DMS153 treated with DMSO at 0.1 percent for 48 hours (cell line): ENCODE results near the gene PPM1N.

Source experiments
- DNase-seq: peaks from one replicate; lab custom pipeline; 2025; ENCODE audit not compliant: unreplicated experiment; lab: John Stamatoyannopoulos, UW

PPM1N gene

GRCh38 chr19:45498411-45499195 is at the start of gene PPM1N:
Gene PPM1N, plus strand, starts transcription at chr19:45498443. Its CDS starts 30 bp downstream, at chr19:45498473.
- DNase-seq: no peak

GRCh38 chr19:45448887-45449299 is 49.4 kb upstream of the PPM1N start:
- DNase-seq: no peak

GRCh38 chr19:45450012-45450333 is 48.3 kb upstream of the PPM1N start:
- no peak for DNase-seq

GRCh38 chr19:45451131-45451849 is 47.0 kb upstream of the PPM1N start:
- DNase-seq: no peak

- no peak for DNase-seq
Measured at GRCh38 chr19:45451850-45452387, 46.3 kb upstream of the PPM1N start.

- DNase-seq: peak; percentile 76
Measured at GRCh38 chr19:45455707-45456499, 42.3 kb upstream of the PPM1N start.

- DNase-seq: no peak
Measured at GRCh38 chr19:45456500-45456815, 41.8 kb upstream of the PPM1N start.

- DNase-seq: no peak
Measured at GRCh38 chr19:45457776-45458175, 40.5 kb upstream of the PPM1N start.

GRCh38 chr19:45460807-45461347 is 37.4 kb upstream of the PPM1N start:
- no peak for DNase-seq

GRCh38 chr19:45462174-45462573 is 36.1 kb upstream of the PPM1N start:
- DNase-seq: no peak

- no peak for DNase-seq
Measured at GRCh38 chr19:45463241-45463640, 35.0 kb upstream of the PPM1N start.

- no peak for DNase-seq
Measured at GRCh38 chr19:45464274-45464673, 34.0 kb upstream of the PPM1N start.

- DNase-seq: no peak
Measured at GRCh38 chr19:45464852-45465441, 33.3 kb upstream of the PPM1N start.

GRCh38 chr19:45467115-45467455 is 31.2 kb upstream of the PPM1N start:
- no peak for DNase-seq

GRCh38 chr19:45467456-45468158 is 30.6 kb upstream of the PPM1N start, which contains the start of gene FOSB:
Gene FOSB, plus strand, starts transcription at chr19:45467996. Its CDS starts 591 bp downstream, at chr19:45468587.
- DNase-seq: peak; percentile 90

- DNase-seq: no peak
Measured at GRCh38 chr19:45468159-45468651, 30.0 kb upstream of the PPM1N start.

- no peak for DNase-seq
Measured at GRCh38 chr19:45468803-45469131, 29.5 kb upstream of the PPM1N start.

GRCh38 chr19:45469132-45469944 is 28.9 kb upstream of the PPM1N start:
- DNase-seq: peak; percentile 82

- DNase-seq: no peak
Measured at GRCh38 chr19:45469945-45470761, 28.1 kb upstream of the PPM1N start.
